ENCODE data around the gene TBXAS1.

TBXAS1 gene

GRCh38 chr7:140009735-140010134, 180.7 kb downstream of the TBXAS1 start:
- Histone ChIP-seq H3K27ac (ENCODE audit: low read length) (no peak overlapping the region), H3K27me3 (replicated peaks; ENCODE audit: insufficient read depth, low read length) (no peaks in the 10 kb centered on the region), H3F3A (ENCODE audit: insufficient read depth, low read length) (no peaks in the 10 kb centered on the region), H3K9ac (ENCODE audit: low read length) (no peak overlapping the region), H3K9me2 (replicated peaks; ENCODE audit: insufficient read depth, low read length) (no peaks in the 10 kb centered on the region), H3K9me3 (replicated peaks; ENCODE audit: insufficient read depth, low read length) (no peaks in the 10 kb centered on the region), H3K36me3 (replicated peaks; ENCODE audit: insufficient read depth, low read length) (no peaks in the 10 kb centered on the region), H4K20me1 (ENCODE audit: insufficient read depth, low read length) (no peaks in the 10 kb centered on the region), H3K4me2 (ENCODE audit: low read depth, low read length) (no peak overlapping the region), H3K4me3 (ENCODE audit: low read length) (no peak overlapping the region), H3K4me1 (ENCODE audit: low read length) (no peaks in the 10 kb centered on the region), H2AFZ (ENCODE audit: low read length) (no peak overlapping the region), H3K79me2 (ENCODE audit: low read length) (no peaks in the 10 kb centered on the region)
- no peak for TF ChIP-seq EZH2phosphoT487 (IDR thresholded peaks at IDR 0.05; ENCODE audit: low read length)
- no peak for TF ChIP-seq EZH2 (optimal IDR thresholded peaks at IDR 0.05; ENCODE audit: low read depth, low read length)
- TF ChIP-seq, protein P1, sequence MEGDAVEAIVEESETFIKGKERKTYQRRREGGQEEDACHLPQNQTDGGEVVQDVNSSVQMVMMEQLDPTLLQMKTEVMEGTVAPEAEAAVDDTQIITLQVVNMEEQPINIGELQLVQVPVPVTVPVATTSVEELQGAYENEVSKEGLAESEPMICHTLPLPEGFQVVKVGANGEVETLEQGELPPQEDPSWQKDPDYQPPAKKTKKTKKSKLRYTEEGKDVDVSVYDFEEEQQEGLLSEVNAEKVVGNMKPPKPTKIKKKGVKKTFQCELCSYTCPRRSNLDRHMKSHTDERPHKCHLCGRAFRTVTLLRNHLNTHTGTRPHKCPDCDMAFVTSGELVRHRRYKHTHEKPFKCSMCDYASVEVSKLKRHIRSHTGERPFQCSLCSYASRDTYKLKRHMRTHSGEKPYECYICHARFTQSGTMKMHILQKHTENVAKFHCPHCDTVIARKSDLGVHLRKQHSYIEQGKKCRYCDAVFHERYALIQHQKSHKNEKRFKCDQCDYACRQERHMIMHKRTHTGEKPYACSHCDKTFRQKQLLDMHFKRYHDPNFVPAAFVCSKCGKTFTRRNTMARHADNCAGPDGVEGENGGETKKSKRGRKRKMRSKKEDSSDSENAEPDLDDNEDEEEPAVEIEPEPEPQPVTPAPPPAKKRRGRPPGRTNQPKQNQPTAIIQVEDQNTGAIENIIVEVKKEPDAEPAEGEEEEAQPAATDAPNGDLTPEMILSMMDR (IDR thresholded peaks at IDR 0.05; ENCODE audit: low read length) = no peak
- DNase-seq = no peak

GRCh38 chr7:140010194-140010895, 181.3 kb downstream of the TBXAS1 start:
- Histone ChIP-seq H3K4me2 (ENCODE audit: low read depth, low read length) (no peak overlapping the region), H3F3A (ENCODE audit: insufficient read depth, low read length) (no peaks in the 10 kb centered on the region)
- no peak for DNase-seq

GRCh38 chr7:140013676-140014075, 184.6 kb downstream of the TBXAS1 start:
- H3K4me2 ChIP-seq (ENCODE audit: low read depth, low read length) = no peak overlapping the region
- H3K9ac ChIP-seq (ENCODE audit: low read length) = no peak overlapping the region
- no peak overlapping the region for H3K4me3 ChIP-seq (ENCODE audit: low read length)
- no peak overlapping the region for H2AFZ ChIP-seq (ENCODE audit: low read length)
- H3K79me2 ChIP-seq (ENCODE audit: low read length) = no peaks in the 10 kb centered on the region
- H3K36me3 ChIP-seq (replicated peaks; ENCODE audit: insufficient read depth, low read length) = no peaks in the 10 kb centered on the region
- H3K27me3 ChIP-seq (replicated peaks; ENCODE audit: insufficient read depth, low read length) = no peaks in the 10 kb centered on the region
- H4K20me1 ChIP-seq (ENCODE audit: insufficient read depth, low read length) = no peaks in the 10 kb centered on the region
- H3F3A ChIP-seq (ENCODE audit: insufficient read depth, low read length) = no peaks in the 10 kb centered on the region
- H3K27ac ChIP-seq (ENCODE audit: low read length) = no peak overlapping the region
- H3K9me3 ChIP-seq (replicated peaks; ENCODE audit: insufficient read depth, low read length) = no peaks in the 10 kb centered on the region
- no peak for DNase-seq
- TF ChIP-seq EZH2phosphoT487 (IDR thresholded peaks at IDR 0.05; ENCODE audit: low read length) = no peak
- TF ChIP-seq, protein P1 (IDR thresholded peaks at IDR 0.05; ENCODE audit: low read length) = no peak
- TF ChIP-seq EZH2 (optimal IDR thresholded peaks at IDR 0.05; ENCODE audit: low read depth, low read length) = no peak
- no peaks in the 10 kb centered on the region for H3K9me2 ChIP-seq (replicated peaks; ENCODE audit: insufficient read depth, low read length)
- no peaks in the 10 kb centered on the region for H3K4me1 ChIP-seq (ENCODE audit: low read length)

More at GRCh38 chr7:140010194-140010895, 181.3 kb downstream of the TBXAS1 start:
- H3K9me2 ChIP-seq (replicated peaks; ENCODE audit: insufficient read depth, low read length) = no peaks in the 10 kb centered on the region
- no peaks in the 10 kb centered on the region for H3K27me3 ChIP-seq (replicated peaks; ENCODE audit: insufficient read depth, low read length)
- no peak overlapping the region for H3K9ac ChIP-seq (ENCODE audit: low read length)
- H3K79me2 ChIP-seq (ENCODE audit: low read length) = no peaks in the 10 kb centered on the region
- no peaks in the 10 kb centered on the region for H3K36me3 ChIP-seq (replicated peaks; ENCODE audit: insufficient read depth, low read length)
- TF ChIP-seq, protein P1 (IDR thresholded peaks at IDR 0.05; ENCODE audit: low read length) = no peak
- TF ChIP-seq EZH2phosphoT487 (IDR thresholded peaks at IDR 0.05; ENCODE audit: low read length) = no peak
- TF ChIP-seq EZH2 (optimal IDR thresholded peaks at IDR 0.05; ENCODE audit: low read depth, low read length) = no peak
- no peak overlapping the region for H3K4me3 ChIP-seq (ENCODE audit: low read length)
- H4K20me1 ChIP-seq (ENCODE audit: insufficient read depth, low read length) = no peaks in the 10 kb centered on the region
- no peak overlapping the region for H2AFZ ChIP-seq (ENCODE audit: low read length)
- H3K9me3 ChIP-seq (replicated peaks; ENCODE audit: insufficient read depth, low read length) = no peaks in the 10 kb centered on the region
- H3K27ac ChIP-seq (ENCODE audit: low read length) = no peak overlapping the region
- no peaks in the 10 kb centered on the region for H3K4me1 ChIP-seq (ENCODE audit: low read length)
